OCI-LY3 (cell line): ENCODE data around the gene ACO1.

Experiments
- H2AFZ ChIP-seq: fragments of 200-600, 300-600 bp; shearing (Covaris generic); 2 replicates; pipeline ENCODE4 v1.6.0; 2014; ENCODE audit warnings: antibody characterized with exemption, low read depth, low read length
- H3K27ac ChIP-seq: fragments of 200-600, 300-600 bp; sonication (generic); 2 replicates; pipeline ENCODE4 v1.5.1; 2014; ENCODE audit warnings: mild to moderate bottlenecking, low read length, moderate library complexity, mixed read lengths
- H3K27me3 ChIP-seq: fragments of 200-600, 300-600 bp; sonication (generic); 2 replicates; pipeline ENCODE4 v1.6.1; 2014; ENCODE audit warnings: low read depth, low read length, mixed read lengths
- H3K36me3 ChIP-seq: fragments of 200-600, 300-600 bp; sonication (generic); replicated peaks from 2 replicates; pipeline ENCODE3; 2014; ENCODE audit warnings: low read depth, low read length, mixed read lengths
- H3K4me1 ChIP-seq: fragments of 300-600, 200-600 bp; sonication (generic); 2 replicates; pipeline ENCODE4 v1.6.1; 2014; ENCODE audit warnings: low read length, mixed read lengths
- H3K4me2 ChIP-seq: fragments of 200-600, 300-600 bp; sonication (generic); 2 replicates; pipeline ENCODE4 v1.6.1; 2014; ENCODE audit warnings: low read length, mixed read lengths
- H3K4me3 ChIP-seq: fragments of 300-600, 200-600 bp; sonication (generic); 2 replicates; pipeline ENCODE4 v1.5.1; 2014; ENCODE audit warnings: antibody characterized with exemption, mild to moderate bottlenecking, low read length, moderate library complexity
- H3K79me2 ChIP-seq: fragments of 300-600, 200-600 bp; shearing (Covaris generic); 2 replicates; pipeline ENCODE4 v1.6.1; 2014; ENCODE audit warnings: mild to moderate bottlenecking, low read length, mixed read lengths
- H3K9ac ChIP-seq: fragments of 300-600, 200-600 bp; shearing (Covaris generic); 2 replicates; pipeline ENCODE4 v1.6.0; 2014; ENCODE audit warnings: mild to moderate bottlenecking, low read length, moderate library complexity
- H3K9me3 ChIP-seq: fragments of 200-600, 300-600 bp; shearing (Covaris generic); 2 replicates; pipeline ENCODE4 v1.6.1; 2014; ENCODE audit warnings: low read length, mixed read lengths; ENCODE audit not compliant: insufficient read depth
- H4K20me1 ChIP-seq: fragments of 200-600, 300-600 bp; sonication (generic); 2 replicates; pipeline ENCODE4 v1.6.1; 2016; ENCODE audit warnings: low read length, mixed read lengths; ENCODE audit not compliant: insufficient read depth
- CTCF ChIP-seq: fragments of 200-600, 300-600 bp; sonication (generic); IDR thresholded peaks from 2 replicates; pipeline ENCODE4 v1.5.1; 2014; ENCODE audit warnings: antibody characterized with exemption, low read length, low read depth
- EZH2phosphoT487 ChIP-seq: fragments of 200-600 bp; shearing (Covaris generic); IDR thresholded peaks from 2 replicates; pipeline ENCODE4 v1.6.1; 2018; ENCODE audit warnings: antibody characterized with exemption, mixed run types, low read depth

Gene ACO1

GRCh38 chr9:32344551-32345182 lies 39.8 kb upstream of the ACO1 start:
- Histone ChIP-seq H4K20me1 (no peaks in the 10 kb centered on the region), H3K27ac (no peak overlapping the region), H3K4me2 (no peak overlapping the region; the same call in 1 of the 2 replicates), H3K4me1 (peaks cover 4% of the 10 kb centered on the region), H3K9me3 (no peaks in the 10 kb centered on the region), H2AFZ (no peak overlapping the region), H3K27me3 (no peaks in the 10 kb centered on the region), H3K36me3 (no peaks in the 10 kb centered on the region), H3K79me2 (no peaks in the 10 kb centered on the region), H3K9ac (no peak overlapping the region), H3K4me3 (no peak overlapping the region)
- TF ChIP-seq EZH2phosphoT487, result no peak
- no peak for TF ChIP-seq CTCF

DNA sequence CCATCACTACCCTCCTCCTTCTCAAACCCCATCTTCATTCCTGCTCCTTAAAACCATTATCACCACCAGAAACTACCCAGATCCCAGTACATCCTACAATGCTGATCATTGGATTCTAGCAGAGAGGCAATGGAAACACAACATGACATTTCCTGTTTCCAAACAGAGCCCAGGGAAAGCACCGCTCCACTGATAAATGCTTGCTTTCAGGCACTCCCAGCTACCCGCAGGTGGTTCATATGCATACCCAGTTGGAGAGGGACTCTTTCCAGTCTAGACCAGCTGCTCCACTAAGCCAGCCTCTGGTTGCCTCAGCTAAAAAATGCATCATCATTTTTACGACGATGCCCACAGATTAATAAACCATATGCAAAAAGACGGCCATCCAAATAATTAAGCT lies 39.2 kb upstream of the ACO1 start:
- no peaks in the 10 kb centered on the region for H3K9me3 ChIP-seq
- H3K27ac ChIP-seq, result no peak overlapping the region
- no peaks in the 10 kb centered on the region for H4K20me1 ChIP-seq
- H3K4me1 ChIP-seq, result no peaks in the 10 kb centered on the region
- H3K4me3 ChIP-seq, result no peak overlapping the region
- H3K79me2 ChIP-seq, result no peaks in the 10 kb centered on the region
- H3K4me2 ChIP-seq, result no peak overlapping the region
- no peak overlapping the region for H3K9ac ChIP-seq
- no peak overlapping the region for H2AFZ ChIP-seq
- no peaks in the 10 kb centered on the region for H3K27me3 ChIP-seq
- H3K36me3 ChIP-seq, result no peaks in the 10 kb centered on the region
- TF ChIP-seq EZH2phosphoT487, result no peak
- TF ChIP-seq CTCF, result no peak

DNA sequence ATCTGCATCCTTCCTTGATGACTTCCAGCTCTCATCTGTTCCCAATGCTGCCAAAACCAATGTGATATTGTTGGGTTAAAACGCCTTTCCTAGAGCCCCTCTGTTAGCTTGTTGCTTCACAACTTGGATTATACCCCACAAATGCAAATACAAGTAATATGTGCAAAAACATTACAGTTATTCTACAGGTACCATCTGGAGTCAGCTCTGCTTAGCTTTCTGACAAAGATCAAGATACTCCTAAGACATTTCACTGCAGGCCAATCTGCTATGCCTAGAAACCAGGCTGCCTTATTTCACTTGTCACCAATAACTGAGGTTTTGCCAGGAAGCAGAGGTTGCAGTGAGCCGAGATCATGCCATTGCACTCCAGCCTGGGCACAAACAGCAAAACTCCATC lies 36.9 kb upstream of the ACO1 start:
- H3K4me2 ChIP-seq, result no peak overlapping the region
- no peaks in the 10 kb centered on the region for H3K27me3 ChIP-seq
- H3K36me3 ChIP-seq, result no peaks in the 10 kb centered on the region
- H4K20me1 ChIP-seq, result no peaks in the 10 kb centered on the region
- H3K4me1 ChIP-seq, result no peaks in the 10 kb centered on the region
- no peaks in the 10 kb centered on the region for H3K9me3 ChIP-seq
- H3K4me3 ChIP-seq, result no peak overlapping the region
- H3K27ac ChIP-seq, result no peak overlapping the region
- H2AFZ ChIP-seq, result no peak overlapping the region
- H3K79me2 ChIP-seq, result no peaks in the 10 kb centered on the region
- no peak overlapping the region for H3K9ac ChIP-seq
- TF ChIP-seq EZH2phosphoT487 (no peak), CTCF (no peak)

DNA sequence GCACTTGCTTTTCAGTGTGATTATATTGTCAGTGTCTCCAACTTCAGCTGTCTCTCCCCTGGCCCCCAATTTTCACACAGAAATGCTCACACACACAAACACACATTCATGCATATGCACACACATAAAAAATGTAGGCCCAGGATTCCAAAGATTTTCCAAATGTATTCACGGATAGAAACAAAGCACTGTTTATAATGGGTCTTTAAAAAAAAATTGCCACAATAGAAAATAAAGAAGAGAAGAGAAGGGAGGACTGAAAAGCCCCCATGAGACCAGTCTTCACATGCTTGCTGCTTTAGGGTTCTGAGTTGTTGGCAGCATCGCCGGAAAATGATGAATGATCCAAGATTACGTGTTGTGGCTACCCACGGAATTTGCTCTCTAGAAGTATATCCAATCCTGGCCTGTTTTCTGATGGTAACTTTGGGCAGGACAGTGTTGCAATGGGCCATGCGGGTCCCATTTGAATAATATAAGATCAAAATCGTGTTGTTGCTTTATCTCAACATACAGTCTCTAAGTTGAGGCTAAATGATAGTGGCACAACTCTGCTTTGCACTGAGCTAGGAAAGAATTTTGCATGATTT lies 36.2 kb upstream of the ACO1 start:
- no peak for TF ChIP-seq CTCF
- no peak for TF ChIP-seq EZH2phosphoT487

More for the DNA sequence above, 36.2 kb upstream of the ACO1 start:
- Histone ChIP-seq H3K9ac (no peak overlapping the region), H3K4me2 (no peak overlapping the region), H3K27me3 (no peaks in the 10 kb centered on the region), H3K27ac (no peak overlapping the region), H3K4me3 (no peak overlapping the region), H3K36me3 (no peaks in the 10 kb centered on the region), H2AFZ (no peak overlapping the region), H3K9me3 (no peaks in the 10 kb centered on the region), H3K79me2 (no peaks in the 10 kb centered on the region), H4K20me1 (no peaks in the 10 kb centered on the region), H3K4me1 (no peaks in the 10 kb centered on the region)
